Measurements from ENCODE around the gene PLEKHS1. TPM values are rescaled to one million over a fixed set of nuclear protein-coding genes. Genes with fewer than 3 reads are reported as not detected.

Gene PLEKHS1
- total RNA-seq, 1 experiment from 2014 or later: 4.9 TPM

DNA sequence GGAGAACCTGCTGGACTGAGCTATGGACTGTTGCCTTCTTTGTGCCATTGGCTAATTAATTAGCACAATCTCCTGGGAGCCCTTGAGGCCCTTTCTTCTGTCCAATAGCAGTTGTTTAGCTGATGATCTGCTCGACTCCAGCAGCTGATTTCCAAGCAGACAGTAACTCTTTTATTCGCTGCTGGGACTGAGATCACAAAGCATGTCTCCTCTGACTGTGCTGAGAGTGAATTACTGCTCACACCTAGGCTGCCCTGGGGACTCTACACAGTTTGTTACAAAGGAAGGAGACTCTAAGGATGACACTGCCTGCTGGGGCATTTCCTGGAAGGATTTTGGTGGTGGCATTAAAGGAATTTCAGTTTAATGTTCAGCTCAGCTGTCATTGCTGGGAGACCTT lies 40.3 kb upstream of the PLEKHS1 start:
- no TSS peak for BruUV-seq (replicated peaks)
- TF ChIP-seq, protein P1, sequence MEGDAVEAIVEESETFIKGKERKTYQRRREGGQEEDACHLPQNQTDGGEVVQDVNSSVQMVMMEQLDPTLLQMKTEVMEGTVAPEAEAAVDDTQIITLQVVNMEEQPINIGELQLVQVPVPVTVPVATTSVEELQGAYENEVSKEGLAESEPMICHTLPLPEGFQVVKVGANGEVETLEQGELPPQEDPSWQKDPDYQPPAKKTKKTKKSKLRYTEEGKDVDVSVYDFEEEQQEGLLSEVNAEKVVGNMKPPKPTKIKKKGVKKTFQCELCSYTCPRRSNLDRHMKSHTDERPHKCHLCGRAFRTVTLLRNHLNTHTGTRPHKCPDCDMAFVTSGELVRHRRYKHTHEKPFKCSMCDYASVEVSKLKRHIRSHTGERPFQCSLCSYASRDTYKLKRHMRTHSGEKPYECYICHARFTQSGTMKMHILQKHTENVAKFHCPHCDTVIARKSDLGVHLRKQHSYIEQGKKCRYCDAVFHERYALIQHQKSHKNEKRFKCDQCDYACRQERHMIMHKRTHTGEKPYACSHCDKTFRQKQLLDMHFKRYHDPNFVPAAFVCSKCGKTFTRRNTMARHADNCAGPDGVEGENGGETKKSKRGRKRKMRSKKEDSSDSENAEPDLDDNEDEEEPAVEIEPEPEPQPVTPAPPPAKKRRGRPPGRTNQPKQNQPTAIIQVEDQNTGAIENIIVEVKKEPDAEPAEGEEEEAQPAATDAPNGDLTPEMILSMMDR (conservative IDR thresholded peaks at IDR 0.05): no peak
- TF ChIP-seq EZH2 (IDR thresholded peaks at IDR 0.05; ENCODE audit: low read depth): no peak
- no peaks in the 10 kb centered on the region for H3K79me2 ChIP-seq (ENCODE audit: low read depth)
- H3K27ac ChIP-seq: no peak overlapping the region
- H3K27me3 ChIP-seq (ENCODE audit: insufficient read depth, low read depth): no peaks in the 10 kb centered on the region
- ChIA-PET POLR2A (ENCODE audit: unreplicated experiment) (no interaction called here), CTCF (no interaction called here)
- H4K20me1 ChIP-seq (ENCODE audit: insufficient read depth): no peaks in the 10 kb centered on the region
- H2AFZ ChIP-seq: no peak overlapping the region
- no peak for DNase-seq
- intact Hi-C loops (cut with micrococcal nuclease; ENCODE audit: unreplicated experiment): no loop called here
- no peaks in the 10 kb centered on the region for H3K9me3 ChIP-seq (ENCODE audit: insufficient read depth, low read depth)
- H3K4me1 ChIP-seq (replicated peaks; ENCODE audit: insufficient read depth): no peaks in the 10 kb centered on the region
- H3K36me3 ChIP-seq (ENCODE audit: low read depth): no peaks in the 10 kb centered on the region
- H3K4me2 ChIP-seq: no peak overlapping the region
- H3K9me2 ChIP-seq (ENCODE audit: insufficient read depth): no peaks in the 10 kb centered on the region
- H3K4me3 ChIP-seq: no peak overlapping the region
- H3F3A ChIP-seq (ENCODE audit: insufficient read depth, low read depth): no peaks in the 10 kb centered on the region

DNA sequence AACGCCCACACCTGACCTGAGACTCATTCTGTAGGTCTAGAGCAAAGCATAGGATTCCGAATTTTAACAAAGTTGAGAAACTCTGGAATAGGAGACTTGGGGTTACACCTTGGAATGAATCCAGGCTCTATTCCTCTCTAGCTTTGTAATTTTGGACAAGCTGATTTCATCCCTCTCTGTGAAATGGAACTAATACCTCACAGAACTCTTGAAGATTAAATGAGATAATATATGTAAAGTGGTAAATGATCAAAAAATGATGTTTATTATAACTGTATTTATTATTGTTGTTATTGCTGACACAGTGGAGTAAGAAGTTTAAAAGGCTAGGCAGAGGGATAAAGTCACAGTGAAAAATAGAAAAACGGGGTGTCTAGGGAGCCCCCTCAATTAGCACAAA lies 39.5 kb upstream of the PLEKHS1 start:
- no peaks in the 10 kb centered on the region for H3F3A ChIP-seq (ENCODE audit: insufficient read depth, low read depth)
- H3K27me3 ChIP-seq (ENCODE audit: insufficient read depth, low read depth): no peaks in the 10 kb centered on the region
- H3K9me3 ChIP-seq (ENCODE audit: insufficient read depth, low read depth): no peaks in the 10 kb centered on the region
- H3K4me3 ChIP-seq: no peak overlapping the region
- CTCF ChIA-PET: no interaction called here
- POLR2A ChIA-PET (ENCODE audit: unreplicated experiment): no interaction called here
- no peaks in the 10 kb centered on the region for H3K79me2 ChIP-seq (ENCODE audit: low read depth)
- no peak for TF ChIP-seq EZH2 (IDR thresholded peaks at IDR 0.05; ENCODE audit: low read depth)
- TF ChIP-seq, protein P1 (conservative IDR thresholded peaks at IDR 0.05): no peak
- H3K4me2 ChIP-seq: no peak overlapping the region
- no peaks in the 10 kb centered on the region for H3K4me1 ChIP-seq (replicated peaks; ENCODE audit: insufficient read depth)
- no peak overlapping the region for H2AFZ ChIP-seq
- H3K36me3 ChIP-seq (ENCODE audit: low read depth): no peaks in the 10 kb centered on the region
- no TSS peak for BruUV-seq (replicated peaks)
- no peak for DNase-seq
- H3K9me2 ChIP-seq (ENCODE audit: insufficient read depth): no peaks in the 10 kb centered on the region
- no peaks in the 10 kb centered on the region for H4K20me1 ChIP-seq (ENCODE audit: insufficient read depth)
- intact Hi-C loops (cut with micrococcal nuclease; ENCODE audit: unreplicated experiment): no loop called here
- H3K27ac ChIP-seq: no peak overlapping the region

DNA sequence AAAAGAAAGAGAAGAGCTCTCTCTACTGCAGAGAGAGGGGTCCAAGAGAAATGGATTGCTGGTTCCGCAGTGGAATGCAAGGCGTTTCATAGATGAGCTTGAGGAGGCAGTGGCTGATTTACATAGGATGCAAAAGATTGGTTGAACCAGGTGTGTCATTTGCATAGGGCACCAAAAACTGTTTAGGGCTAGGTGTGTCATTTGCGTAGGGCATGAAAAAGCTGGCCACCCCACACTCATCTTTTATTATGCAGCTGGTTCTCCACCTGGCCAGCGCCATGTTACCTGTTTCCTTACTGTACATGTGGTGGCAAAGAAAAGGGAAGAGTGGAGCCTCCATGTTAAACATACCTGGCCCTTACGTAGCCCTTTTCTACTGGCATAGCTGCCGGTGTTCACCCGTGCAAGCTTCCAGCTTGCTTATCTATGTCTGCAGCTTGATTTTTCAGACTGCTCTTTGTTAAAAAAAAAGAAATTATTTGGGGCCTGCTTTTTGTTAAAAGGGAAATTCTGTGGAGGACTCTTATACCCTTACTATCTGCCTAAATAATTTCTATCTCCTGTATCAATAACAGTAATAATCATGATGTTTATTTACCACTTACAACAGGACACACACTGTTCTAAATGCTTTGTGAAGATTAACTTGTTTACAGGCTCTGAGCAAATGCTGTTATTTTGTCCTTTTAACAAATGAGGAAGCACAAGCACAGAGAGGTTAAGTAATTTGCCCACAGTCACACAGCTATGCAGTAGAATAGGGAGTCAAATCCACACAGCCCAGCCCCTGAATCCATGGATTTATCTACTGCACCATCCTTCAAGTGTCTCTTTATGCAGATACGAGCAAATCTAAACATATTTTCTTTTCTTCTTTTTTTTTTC lies 38.5 kb upstream of the PLEKHS1 start:
- Histone ChIP-seq H3K27ac (no peak overlapping the region), H2AFZ (no peak overlapping the region), H4K20me1 (ENCODE audit: insufficient read depth) (no peaks in the 10 kb centered on the region), H3K79me2 (ENCODE audit: low read depth) (no peaks in the 10 kb centered on the region), H3K4me1 (replicated peaks; ENCODE audit: insufficient read depth) (no peaks in the 10 kb centered on the region), H3K4me2 (no peak overlapping the region), H3K9me3 (ENCODE audit: insufficient read depth, low read depth) (no peaks in the 10 kb centered on the region), H3F3A (ENCODE audit: insufficient read depth, low read depth) (no peaks in the 10 kb centered on the region), H3K4me3 (no peak overlapping the region), H3K36me3 (ENCODE audit: low read depth) (no peaks in the 10 kb centered on the region), H3K27me3 (ENCODE audit: insufficient read depth, low read depth) (no peaks in the 10 kb centered on the region), H3K9me2 (ENCODE audit: insufficient read depth) (no peaks in the 10 kb centered on the region)
- no peak for DNase-seq
- CTCF ChIA-PET: no interaction called here
- POLR2A ChIA-PET (ENCODE audit: unreplicated experiment): no interaction called here
- no TSS peak for BruUV-seq (replicated peaks)
- intact Hi-C loops (cut with micrococcal nuclease; ENCODE audit: unreplicated experiment): no loop called here
- no peak for TF ChIP-seq EZH2 (IDR thresholded peaks at IDR 0.05; ENCODE audit: low read depth)
- TF ChIP-seq, protein P1 (conservative IDR thresholded peaks at IDR 0.05): no peak

All from PC-9 (cell line).